Keratinocyte (primary cell): ENCODE results near the gene RELT. TPM values are rescaled to one million over a fixed set of nuclear protein-coding genes. Genes with fewer than 3 reads are reported as not detected.

Experiments
- DNase-seq: peaks from one replicate; pipeline ENCODE4 v3.0.0-alpha.2; 2011; ENCODE audit warnings: low read depth, missing footprints, low spot score
- FAIRE-seq: peaks from 2 replicates; lab custom pipeline; 2011; peaks lifted over from hg19 to GRCh38; lab: Jason Lieb, UNC
- H2AFZ ChIP-seq: 2 replicates; pipeline ENCODE4 v1.6.0; 2012; ENCODE audit warnings: low read length, control low read depth, inconsistent platforms; ENCODE audit not compliant: control insufficient read depth
- H3K27ac ChIP-seq: 2 replicates; pipeline ENCODE4 v1.5.1; 2011; ENCODE audit warnings: low read length; ENCODE audit not compliant: control insufficient read depth, insufficient read depth
- H3K27me3 ChIP-seq: 3 replicates; pipeline ENCODE4 v1.6.0; 2011; ENCODE audit warnings: low read length; ENCODE audit not compliant: control insufficient read depth, insufficient read depth; ENCODE audit errors: extremely low read depth
- H3K36me3 ChIP-seq, 2 experiments: 2 replicates in 1 of 2; 3 replicates in 1 of 2; pipeline ENCODE4 v1.5.1; 2011; ENCODE audit warnings: low read length in 2 of 2, mild to moderate bottlenecking in 1 of 2; ENCODE audit not compliant: control insufficient read depth in 2 of 2, insufficient read depth in 2 of 2; ENCODE audit errors: extremely low read depth in 1 of 2
- H3K4me1 ChIP-seq: 3 replicates; pipeline ENCODE4 v1.5.1; 2011; ENCODE audit warnings: low read length; ENCODE audit not compliant: control insufficient read depth, insufficient read depth; ENCODE audit errors: extremely low read depth
- H3K4me2 ChIP-seq: 3 replicates; pipeline ENCODE4 v1.6.0; 2011; ENCODE audit warnings: low read depth, low read length; ENCODE audit not compliant: control insufficient read depth, insufficient read depth; ENCODE audit errors: extremely low read depth
- H3K4me3 ChIP-seq, 3 experiments: fragments of 200-600 bp in 1 of 3; sonication (generic) in 1 of 3; 2 replicates in 2 of 3; 3 replicates in 1 of 3; pipeline ENCODE4 v1.5.1; 2011 to 2016; ENCODE audit warnings: low read length in 3 of 3, mild to moderate bottlenecking in 3 of 3, control low read depth in 2 of 3, inconsistent platforms in 1 of 3, low read depth in 1 of 3, mixed read lengths in 1 of 3, mixed run types in 1 of 3, moderate library complexity in 1 of 3; ENCODE audit not compliant: control insufficient read depth in 2 of 3, insufficient read depth in 2 of 3; ENCODE audit errors: extremely low read depth in 1 of 3
- H3K79me2 ChIP-seq: 2 replicates; pipeline ENCODE4 v1.6.0; 2012; ENCODE audit warnings: low read length; ENCODE audit not compliant: control insufficient read depth, insufficient read depth
- H3K9ac ChIP-seq: 3 replicates; pipeline ENCODE4 v1.6.0; 2011; ENCODE audit warnings: low read length; ENCODE audit not compliant: control insufficient read depth, insufficient read depth; ENCODE audit errors: extremely low read depth
- H3K9me1 ChIP-seq: 3 replicates; pipeline ENCODE4 v1.6.0; 2011; ENCODE audit warnings: low read length; ENCODE audit not compliant: control insufficient read depth, insufficient read depth; ENCODE audit errors: extremely low read depth
- H3K9me3 ChIP-seq: 2 replicates; pipeline ENCODE4 v1.5.1; 2012; ENCODE audit warnings: low read depth, low read length; ENCODE audit not compliant: control insufficient read depth
- H4K20me1 ChIP-seq: 3 replicates; pipeline ENCODE4 v1.6.0; 2011; ENCODE audit warnings: low read length; ENCODE audit not compliant: control insufficient read depth, insufficient read depth; ENCODE audit errors: extremely low read depth
- CTCF ChIP-seq, 3 experiments: IDR thresholded peaks in 1 of 3; conservative IDR thresholded peaks in 1 of 3; optimal IDR thresholded peaks in 1 of 3; 2 replicates in 2 of 3; 3 replicates in 1 of 3; pipeline versions ENCODE3 to v1.5.1; 2011; ENCODE audit warnings: low read length in 3 of 3, mild to moderate bottlenecking in 3 of 3, moderate library complexity in 2 of 3, control low read depth in 1 of 3, inconsistent platforms in 1 of 3; ENCODE audit not compliant: insufficient read depth in 2 of 3; ENCODE audit errors: extremely low read depth in 1 of 3
- EZH2 ChIP-seq: IDR thresholded peaks from one replicate; pipeline ENCODE4 v1.6.1; 2012; ENCODE audit warnings: inconsistent platforms, mild to moderate bottlenecking, low read length, moderate library complexity
- dilution Hi-C: fragments of 300-500 bp; cut with MboI; formaldehyde crosslinking; loops from one replicate; pipeline ENCODE4 v1.7.0; 2020; ENCODE audit warnings: low sequenced_read_pairs; ENCODE audit not compliant: extremely low pct_ligation_motif_present
- polyA plus RNA-seq, 5 experiments: library from polyadenylated mRNA; depleted of rRNA in 3 of 5; stranded (reverse) in 3 of 5; stranded (forward) in 1 of 5; unstranded in 1 of 5; fragments of >200 nt; gene quantifications; 1 replicate in 1 of 5; 2 replicates in 3 of 5; 3 replicates in 1 of 5; pipeline versions ENCODE4 v1.2.1 to v1.2.3, GENCODE V29; 2011 to 2012; ENCODE audit warnings: missing spikeins in 2 of 5, low read depth in 1 of 5, low replicate concordance in 1 of 5

The RELT gene
- polyA plus RNA-seq, 1 donor (not counting 4 experiments of a cell fraction or from before 2014, with no cell fraction given) = 4.2 TPM

GRCh38 chr11:73365352-73366264 lies 10.6 kb upstream of the RELT start:
- no peak overlapping the region for H2AFZ ChIP-seq
- peaks cover 0 to 7% of the 10 kb centered on the region in 2 experiments for H3K36me3 ChIP-seq
- dilution Hi-C loops = no loop called here
- H3K27me3 ChIP-seq = no peaks in the 10 kb centered on the region
- DNase-seq = no peak
- H3K9ac ChIP-seq = no peak overlapping the region
- H3K4me2 ChIP-seq = no peak overlapping the region
- H4K20me1 ChIP-seq = no peaks in the 10 kb centered on the region
- H3K4me3 ChIP-seq = no peak overlapping the region
- FAIRE-seq = no peak
- H3K9me1 ChIP-seq = no peaks in the 10 kb centered on the region
- TF ChIP-seq EZH2 (no peak), CTCF (optimal IDR thresholded peaks at IDR 0.05 in 1 of 3, IDR thresholded peaks at IDR 0.05 in 1 of 3, conservative IDR thresholded peaks at IDR 0.05 in 1 of 3; ENCODE audit: extremely low read depth in 1 of 3, insufficient read depth in 2 of 3, low read length in 3 of 3) (no peak)
- no peak overlapping the region for H3K27ac ChIP-seq
- H3K9me3 ChIP-seq = no peaks in the 10 kb centered on the region
- H3K79me2 ChIP-seq = no peaks in the 10 kb centered on the region
- H3K4me1 ChIP-seq = no peaks in the 10 kb centered on the region

- dilution Hi-C loops = no loop called here
- H3K4me1 ChIP-seq = no peaks in the 10 kb centered on the region
- no peak overlapping the region for H2AFZ ChIP-seq
These were observed 10.0 kb upstream of the RELT start for GRCh38 chr11:73366265-73366610.

More at GRCh38 chr11:73366265-73366610, 10.0 kb upstream of the RELT start:
- H3K9me1 ChIP-seq = no peaks in the 10 kb centered on the region
- no peak overlapping the region for H3K9ac ChIP-seq
- DNase-seq (no peak), FAIRE-seq (no peak)
- H3K79me2 ChIP-seq = no peaks in the 10 kb centered on the region
- no peak overlapping the region for H3K27ac ChIP-seq
- H3K27me3 ChIP-seq = no peaks in the 10 kb centered on the region
- no peak overlapping the region for H3K4me3 ChIP-seq
- H3K9me3 ChIP-seq = no peaks in the 10 kb centered on the region
- H3K36me3 ChIP-seq = peaks cover 0 to 6% of the 10 kb centered on the region in 2 experiments
- H4K20me1 ChIP-seq = no peaks in the 10 kb centered on the region
- no peak for TF ChIP-seq CTCF (optimal IDR thresholded peaks at IDR 0.05 in 1 of 3, IDR thresholded peaks at IDR 0.05 in 1 of 3, conservative IDR thresholded peaks at IDR 0.05 in 1 of 3; ENCODE audit: extremely low read depth in 1 of 3, insufficient read depth in 2 of 3, low read length in 3 of 3)
- H3K4me2 ChIP-seq = no peak overlapping the region
